Osteocyte (in vitro differentiated cells): Measurements from ENCODE around the gene PARK7. TPM values are rescaled to one million over a fixed set of nuclear protein-coding genes. Genes with fewer than 3 reads are reported as not detected.

ENCODE experiments used
- DNase-seq: peaks from one replicate; pipeline ENCODE4 v3.0.0; 2021; ENCODE audit warnings: mixed read lengths; ENCODE audit not compliant: unreplicated experiment; ENCODE audit errors: extremely low spot score
- H3K27ac Mint-ChIP-seq: one replicate; pipeline ENCODE4 v1.8.0; 2021; ENCODE audit warnings: mild to moderate bottlenecking, mixed read lengths; ENCODE audit not compliant: unreplicated experiment
- H3K27me3 Mint-ChIP-seq: one replicate; pipeline ENCODE4 v1.8.0; 2021; ENCODE audit warnings: mixed read lengths; ENCODE audit not compliant: unreplicated experiment
- H3K36me3 Mint-ChIP-seq: one replicate; pipeline ENCODE4 v1.8.0; 2021; ENCODE audit warnings: mixed read lengths; ENCODE audit not compliant: unreplicated experiment
- H3K4me1 Mint-ChIP-seq: one replicate; pipeline ENCODE4 v1.8.0; 2021; ENCODE audit warnings: mixed read lengths; ENCODE audit not compliant: unreplicated experiment
- H3K4me3 Mint-ChIP-seq: one replicate; pipeline ENCODE4 v1.8.0; 2021; ENCODE audit warnings: mild to moderate bottlenecking, moderate library complexity, mixed read lengths; ENCODE audit not compliant: unreplicated experiment
- H3K9me3 Mint-ChIP-seq: one replicate; pipeline ENCODE4 v1.8.0; 2021; ENCODE audit warnings: mixed read lengths; ENCODE audit not compliant: unreplicated experiment
- total RNA-seq: library from RNA; stranded (reverse); gene quantifications from 2 replicates; pipeline ENCODE4 v1.2.1, GENCODE V29; 2021
- TF ChIP-seq, protein P1 (sequence below): fragments of 200-600 bp; sonication (generic); IDR thresholded peaks from 2 replicates; pipeline ENCODE4 v1.5.0; 2021; ENCODE audit warnings: antibody characterized with exemption, mild to moderate bottlenecking, moderate library complexity

Gene PARK7
- total RNA-seq, 1 donor from 2014 or later = 263 TPM

DNA sequence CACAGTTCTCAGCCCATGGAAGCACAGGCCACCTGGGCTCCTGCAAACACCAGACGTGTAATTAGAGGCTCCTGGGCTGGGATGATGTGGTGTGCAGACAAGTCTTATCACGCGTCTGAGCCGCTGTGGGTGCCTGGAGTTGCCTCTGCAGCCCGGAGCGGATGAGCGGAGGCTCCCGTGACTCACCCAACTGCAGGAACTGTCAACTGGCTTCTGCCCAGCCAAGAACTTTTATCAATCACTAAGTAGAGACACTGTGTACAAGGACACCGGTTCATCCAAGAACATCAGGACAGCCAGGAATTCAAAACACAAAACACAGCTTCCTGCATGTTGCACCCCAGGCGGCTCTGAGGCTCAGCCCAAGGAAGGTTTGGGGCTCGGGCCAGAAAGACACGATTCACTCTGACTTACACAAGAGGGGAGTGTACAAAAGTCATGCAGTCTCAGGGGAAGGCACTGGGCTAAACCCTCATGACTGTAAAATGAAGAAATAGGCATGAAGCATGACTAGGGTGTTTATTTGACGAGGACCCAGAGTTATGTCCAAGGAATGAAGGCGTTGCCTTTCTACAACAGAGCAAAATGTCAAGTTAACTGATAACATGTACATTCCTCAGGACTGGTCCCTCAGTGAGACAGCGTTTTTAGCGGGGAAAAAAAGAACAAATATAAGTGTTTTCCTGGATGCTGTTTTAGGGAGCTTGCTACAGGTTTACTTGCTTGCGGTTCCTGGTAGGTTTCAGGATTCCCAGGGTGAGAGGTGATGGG lies 43.5 kb downstream of the PARK7 start:
- Mint-ChIP-seq H3K27me3 (no peaks in the 10 kb centered on the region), H3K27ac (peak overlapping the region; percentile 84), H3K9me3 (no peaks in the 10 kb centered on the region), H3K36me3 (peaks cover 7% of the 10 kb centered on the region), H3K4me3 (no peak overlapping the region), H3K4me1 (peaks cover 29% of the 10 kb centered on the region)
- TF ChIP-seq, protein P1, sequence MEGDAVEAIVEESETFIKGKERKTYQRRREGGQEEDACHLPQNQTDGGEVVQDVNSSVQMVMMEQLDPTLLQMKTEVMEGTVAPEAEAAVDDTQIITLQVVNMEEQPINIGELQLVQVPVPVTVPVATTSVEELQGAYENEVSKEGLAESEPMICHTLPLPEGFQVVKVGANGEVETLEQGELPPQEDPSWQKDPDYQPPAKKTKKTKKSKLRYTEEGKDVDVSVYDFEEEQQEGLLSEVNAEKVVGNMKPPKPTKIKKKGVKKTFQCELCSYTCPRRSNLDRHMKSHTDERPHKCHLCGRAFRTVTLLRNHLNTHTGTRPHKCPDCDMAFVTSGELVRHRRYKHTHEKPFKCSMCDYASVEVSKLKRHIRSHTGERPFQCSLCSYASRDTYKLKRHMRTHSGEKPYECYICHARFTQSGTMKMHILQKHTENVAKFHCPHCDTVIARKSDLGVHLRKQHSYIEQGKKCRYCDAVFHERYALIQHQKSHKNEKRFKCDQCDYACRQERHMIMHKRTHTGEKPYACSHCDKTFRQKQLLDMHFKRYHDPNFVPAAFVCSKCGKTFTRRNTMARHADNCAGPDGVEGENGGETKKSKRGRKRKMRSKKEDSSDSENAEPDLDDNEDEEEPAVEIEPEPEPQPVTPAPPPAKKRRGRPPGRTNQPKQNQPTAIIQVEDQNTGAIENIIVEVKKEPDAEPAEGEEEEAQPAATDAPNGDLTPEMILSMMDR = no peak
- no peak for DNase-seq

DNA sequence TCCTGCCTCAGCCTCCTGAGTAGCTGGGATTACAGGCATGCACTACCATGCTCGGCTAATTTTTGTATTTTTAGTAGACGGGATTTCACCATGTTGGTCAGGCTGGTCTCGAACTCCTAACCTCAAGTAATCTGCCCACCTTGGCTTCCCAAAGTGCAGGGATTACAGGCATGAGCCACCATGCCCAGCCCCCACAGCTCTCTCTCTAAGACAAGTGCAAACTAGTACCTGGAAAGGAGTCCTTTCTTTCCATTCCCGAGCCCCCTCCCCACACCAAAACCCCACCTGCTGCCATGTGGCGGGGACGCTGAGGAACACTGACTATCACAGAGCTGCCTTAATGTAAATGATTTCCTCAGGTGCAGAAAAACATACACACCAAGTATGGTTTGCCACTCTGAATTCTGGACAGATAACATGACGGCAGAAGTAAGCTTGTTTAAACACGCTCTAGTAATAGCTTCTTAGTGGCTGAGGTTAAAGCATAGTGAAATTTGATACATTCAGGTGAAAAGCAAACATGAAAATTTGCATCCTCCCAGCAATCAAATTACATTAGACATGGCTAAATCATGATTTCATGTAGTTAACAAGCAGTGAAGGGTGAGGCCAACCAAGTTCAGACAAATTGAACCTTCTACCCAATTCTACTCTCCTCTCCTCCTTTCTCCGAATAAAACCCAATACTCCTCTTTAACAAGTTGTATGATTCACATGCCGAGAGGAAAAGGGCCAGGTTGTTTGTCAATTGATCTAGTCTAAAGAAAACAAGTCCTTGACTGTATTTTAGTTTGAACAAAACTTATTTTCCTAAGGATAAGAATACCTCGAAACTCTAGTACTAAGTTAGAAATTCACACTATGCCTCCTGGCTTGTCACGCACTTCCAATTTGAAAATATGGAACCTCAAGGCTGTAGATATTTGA lies 44.8 kb downstream of the PARK7 start:
- no peaks in the 10 kb centered on the region for H3K9me3 Mint-ChIP-seq

DNA sequence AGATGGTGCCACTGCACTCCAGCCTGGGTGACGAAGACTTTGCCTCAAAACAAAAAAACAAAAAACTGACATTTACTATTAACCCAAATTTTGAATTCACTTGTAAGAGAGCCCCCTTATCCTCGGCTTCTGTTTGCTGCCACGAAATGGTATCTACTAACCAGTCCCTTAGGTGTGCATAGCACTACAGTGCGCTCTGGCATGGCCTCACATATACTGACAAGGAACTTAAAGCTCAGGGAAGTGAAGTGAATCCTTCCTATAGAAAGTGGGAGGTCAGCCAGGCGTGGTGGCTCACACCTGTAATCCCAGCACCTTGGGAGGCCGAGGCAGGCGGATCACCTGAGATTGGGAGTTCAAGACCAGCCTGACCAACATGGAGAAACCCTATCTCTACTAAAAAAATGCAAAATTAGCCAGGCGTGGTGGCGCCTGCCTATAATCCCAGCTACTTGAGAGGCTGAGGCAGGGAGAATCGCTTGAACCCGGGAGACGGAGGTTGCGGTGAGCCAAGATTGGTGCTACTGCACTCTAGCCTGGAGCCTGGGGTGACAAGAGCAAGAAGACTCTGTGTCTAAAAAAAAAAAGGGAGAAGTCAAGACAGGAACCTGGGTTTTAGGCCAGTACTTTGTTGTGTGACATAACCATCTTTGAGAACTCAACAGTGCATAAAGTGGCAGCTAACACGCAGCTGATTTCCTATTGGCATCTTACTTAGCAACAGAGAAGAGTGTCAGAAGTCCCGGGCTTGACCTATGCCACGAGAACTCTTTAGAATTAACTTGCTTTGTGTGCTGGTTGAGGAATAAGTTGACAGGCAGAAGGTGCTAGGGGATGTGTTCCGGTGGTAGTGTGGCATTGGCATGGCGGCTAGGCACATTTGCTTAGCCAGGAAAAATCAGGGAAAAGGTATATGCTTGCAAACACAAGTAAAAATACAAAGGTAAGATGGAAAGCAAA lies 47.8 kb downstream of the PARK7 start:
- Mint-ChIP-seq H3K36me3 (peaks cover 38% of the 10 kb centered on the region), H3K27me3 (no peaks in the 10 kb centered on the region), H3K9me3 (no peaks in the 10 kb centered on the region), H3K4me3 (no peak overlapping the region), H3K4me1 (peaks cover 28% of the 10 kb centered on the region), H3K27ac (peak overlapping the region; percentile 8)
- TF ChIP-seq, protein P1 = no peak
- no peak for DNase-seq

More for the DNA sequence above, 44.8 kb downstream of the PARK7 start:
- no peak for DNase-seq
- Mint-ChIP-seq H3K36me3 (peaks cover 17% of the 10 kb centered on the region), H3K27ac (peak overlapping the region; percentile 39), H3K4me1 (peaks cover 29% of the 10 kb centered on the region), H3K4me3 (no peak overlapping the region), H3K27me3 (no peaks in the 10 kb centered on the region)
- TF ChIP-seq, protein P1 = no peak

DNA sequence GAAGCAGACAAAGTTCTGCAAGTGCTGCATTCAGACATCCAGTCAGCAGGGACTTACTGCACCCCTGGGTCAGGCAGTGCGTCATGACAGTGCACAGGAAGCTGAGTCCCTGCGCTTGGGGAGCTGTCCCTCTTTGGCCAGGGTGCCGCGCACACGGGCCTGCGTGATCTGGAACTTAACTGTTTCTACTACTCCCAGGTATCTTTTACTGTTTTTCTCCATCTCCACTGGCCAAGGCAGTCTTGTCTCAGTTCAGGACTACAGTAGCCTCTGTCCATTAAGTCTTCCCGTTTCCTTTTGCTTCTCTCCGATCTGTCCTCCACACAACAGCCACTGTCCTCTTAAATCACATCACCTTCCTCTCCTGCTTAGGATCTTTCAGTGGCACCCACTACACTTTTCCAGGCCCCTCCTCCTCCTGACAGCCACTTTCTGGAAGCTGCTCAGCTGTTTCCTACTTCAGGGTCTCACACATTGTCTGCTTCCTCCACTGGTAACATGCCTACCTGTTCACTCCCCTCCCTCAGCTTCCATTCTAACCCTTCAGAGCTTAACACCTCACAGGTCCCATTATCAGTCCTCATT lies 48.7 kb downstream of the PARK7 start:
- no peak for DNase-seq
- Mint-ChIP-seq H3K27me3 (no peaks in the 10 kb centered on the region), H3K4me3 (no peak overlapping the region), H3K36me3 (peaks cover 41% of the 10 kb centered on the region), H3K9me3 (no peaks in the 10 kb centered on the region), H3K27ac (peak overlapping the region; percentile 23), H3K4me1 (peaks cover 25% of the 10 kb centered on the region)
- TF ChIP-seq, protein P1 = no peak
